ENCODE measurements around the gene TBCE.
"Not testable (repeated sequence)": the region's sequence is repeated elsewhere in the genome, so short reads cannot be mapped to it uniquely, and the experiment has no call there.

TBCE gene

DNA sequence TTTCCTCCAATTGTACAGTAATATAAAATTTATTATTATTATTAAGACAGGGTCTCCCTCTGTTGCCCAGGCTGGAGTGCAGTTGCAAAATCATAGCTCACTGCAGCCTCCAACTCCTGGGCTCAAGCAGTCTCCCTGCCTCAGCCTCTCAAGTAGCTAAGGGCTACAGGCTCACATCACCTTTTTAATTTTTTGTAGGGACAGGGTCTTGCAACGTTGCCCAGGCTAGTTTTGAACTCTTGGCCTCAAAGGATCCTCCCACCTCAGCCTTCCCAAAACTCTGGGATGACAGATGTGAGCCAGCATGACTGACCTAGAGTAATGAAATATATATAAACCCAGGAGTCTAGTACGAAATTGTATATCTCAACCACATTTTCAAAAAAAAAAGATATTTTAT lies 87.9 kb downstream of the TBCE start:
- Histone ChIP-seq H3K27ac (ENCODE audit: low read length) (no peak overlapping the region), H3K79me2 (ENCODE audit: low read length) (no peaks in the 10 kb centered on the region), H3K9me3 (replicated peaks; ENCODE audit: insufficient read depth, low read length) (no peaks in the 10 kb centered on the region), H3K9me2 (replicated peaks; ENCODE audit: insufficient read depth, low read length) (no peaks in the 10 kb centered on the region), H3K4me3 (ENCODE audit: low read length) (no peak overlapping the region), H3K27me3 (replicated peaks; ENCODE audit: insufficient read depth, low read length) (no peaks in the 10 kb centered on the region), H3K9ac (ENCODE audit: low read length) (no peak overlapping the region), H4K20me1 (ENCODE audit: insufficient read depth, low read length) (no peaks in the 10 kb centered on the region), H3K4me1 (ENCODE audit: low read length) (no peaks in the 10 kb centered on the region), H3K4me2 (ENCODE audit: low read depth, low read length) (no peak overlapping the region), H2AFZ (ENCODE audit: low read length) (no peak overlapping the region), H3K36me3 (replicated peaks; ENCODE audit: insufficient read depth, low read length) (peaks cover 10% of the 10 kb centered on the region), H3F3A (ENCODE audit: insufficient read depth, low read length) (no peaks in the 10 kb centered on the region; the same call in 1 of the 2 replicates)
- no peak for DNase-seq
- TF ChIP-seq EZH2phosphoT487 (IDR thresholded peaks at IDR 0.05; ENCODE audit: low read length): no peak
- TF ChIP-seq EZH2 (optimal IDR thresholded peaks at IDR 0.05; ENCODE audit: low read depth, low read length): no peak
- TF ChIP-seq, protein P1, sequence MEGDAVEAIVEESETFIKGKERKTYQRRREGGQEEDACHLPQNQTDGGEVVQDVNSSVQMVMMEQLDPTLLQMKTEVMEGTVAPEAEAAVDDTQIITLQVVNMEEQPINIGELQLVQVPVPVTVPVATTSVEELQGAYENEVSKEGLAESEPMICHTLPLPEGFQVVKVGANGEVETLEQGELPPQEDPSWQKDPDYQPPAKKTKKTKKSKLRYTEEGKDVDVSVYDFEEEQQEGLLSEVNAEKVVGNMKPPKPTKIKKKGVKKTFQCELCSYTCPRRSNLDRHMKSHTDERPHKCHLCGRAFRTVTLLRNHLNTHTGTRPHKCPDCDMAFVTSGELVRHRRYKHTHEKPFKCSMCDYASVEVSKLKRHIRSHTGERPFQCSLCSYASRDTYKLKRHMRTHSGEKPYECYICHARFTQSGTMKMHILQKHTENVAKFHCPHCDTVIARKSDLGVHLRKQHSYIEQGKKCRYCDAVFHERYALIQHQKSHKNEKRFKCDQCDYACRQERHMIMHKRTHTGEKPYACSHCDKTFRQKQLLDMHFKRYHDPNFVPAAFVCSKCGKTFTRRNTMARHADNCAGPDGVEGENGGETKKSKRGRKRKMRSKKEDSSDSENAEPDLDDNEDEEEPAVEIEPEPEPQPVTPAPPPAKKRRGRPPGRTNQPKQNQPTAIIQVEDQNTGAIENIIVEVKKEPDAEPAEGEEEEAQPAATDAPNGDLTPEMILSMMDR (IDR thresholded peaks at IDR 0.05; ENCODE audit: low read length): no peak

DNA sequence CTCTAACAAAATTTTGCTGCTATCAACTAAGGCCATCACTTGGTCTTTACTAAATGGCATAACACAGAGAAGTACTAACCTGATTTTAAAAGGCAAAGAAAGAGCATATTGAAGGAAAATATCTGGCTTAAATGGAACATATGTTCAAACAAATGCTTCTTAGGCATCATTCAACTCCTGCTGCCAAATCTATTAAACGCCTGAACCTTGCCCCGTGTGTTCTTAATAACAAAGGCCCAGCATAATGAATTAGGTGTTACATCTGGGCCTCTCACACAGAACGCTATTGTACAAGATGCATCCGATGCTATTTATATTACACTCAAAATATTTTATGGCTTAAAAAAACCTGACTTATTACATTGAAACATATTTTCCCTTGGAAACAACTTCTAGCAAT lies 88.6 kb downstream of the TBCE start:
- no peak for TF ChIP-seq EZH2 (optimal IDR thresholded peaks at IDR 0.05; ENCODE audit: low read depth, low read length)
- TF ChIP-seq EZH2phosphoT487 (IDR thresholded peaks at IDR 0.05; ENCODE audit: low read length): no peak
- TF ChIP-seq, protein P1 (IDR thresholded peaks at IDR 0.05; ENCODE audit: low read length): no peak
- H4K20me1 ChIP-seq (ENCODE audit: insufficient read depth, low read length): no peaks in the 10 kb centered on the region
- H3K4me2 ChIP-seq (ENCODE audit: low read depth, low read length): no peak overlapping the region
- no peaks in the 10 kb centered on the region for H3K9me2 ChIP-seq (replicated peaks; ENCODE audit: insufficient read depth, low read length)
- H3K36me3 ChIP-seq (replicated peaks; ENCODE audit: insufficient read depth, low read length): peaks cover 2% of the 10 kb centered on the region
- no peak overlapping the region for H3K4me3 ChIP-seq (ENCODE audit: low read length)
- no peak overlapping the region for H3K9ac ChIP-seq (ENCODE audit: low read length)
- H3K9me3 ChIP-seq (replicated peaks; ENCODE audit: insufficient read depth, low read length): no peaks in the 10 kb centered on the region
- no peaks in the 10 kb centered on the region; the same call in 1 of the 2 replicates for H3F3A ChIP-seq (ENCODE audit: insufficient read depth, low read length)
- no peaks in the 10 kb centered on the region for H3K27me3 ChIP-seq (replicated peaks; ENCODE audit: insufficient read depth, low read length)
- H3K79me2 ChIP-seq (ENCODE audit: low read length): no peaks in the 10 kb centered on the region
- no peak overlapping the region for H3K27ac ChIP-seq (ENCODE audit: low read length)
- H2AFZ ChIP-seq (ENCODE audit: low read length): no peak overlapping the region
- no peak for DNase-seq
- H3K4me1 ChIP-seq (ENCODE audit: low read length): no peaks in the 10 kb centered on the region

- not testable (repeated sequence) for H3K27ac ChIP-seq (ENCODE audit: low read length); H3K9ac ChIP-seq (ENCODE audit: low read length); H3K79me2 ChIP-seq (ENCODE audit: low read length); H3F3A ChIP-seq (ENCODE audit: insufficient read depth, low read length); H3K27me3 ChIP-seq (replicated peaks; ENCODE audit: insufficient read depth, low read length); H3K9me3 ChIP-seq (replicated peaks; ENCODE audit: insufficient read depth, low read length); H3K36me3 ChIP-seq (replicated peaks; ENCODE audit: insufficient read depth, low read length); H3K4me2 ChIP-seq (ENCODE audit: low read depth, low read length); H3K9me2 ChIP-seq (replicated peaks; ENCODE audit: insufficient read depth, low read length); H3K4me1 ChIP-seq (ENCODE audit: low read length); H3K4me3 ChIP-seq (ENCODE audit: low read length); H2AFZ ChIP-seq (ENCODE audit: low read length); DNase-seq; H4K20me1 ChIP-seq (ENCODE audit: insufficient read depth, low read length)
Observed at GRCh38 chr1:235457856-235458255, 90.6 kb downstream of the TBCE start.

DNA sequence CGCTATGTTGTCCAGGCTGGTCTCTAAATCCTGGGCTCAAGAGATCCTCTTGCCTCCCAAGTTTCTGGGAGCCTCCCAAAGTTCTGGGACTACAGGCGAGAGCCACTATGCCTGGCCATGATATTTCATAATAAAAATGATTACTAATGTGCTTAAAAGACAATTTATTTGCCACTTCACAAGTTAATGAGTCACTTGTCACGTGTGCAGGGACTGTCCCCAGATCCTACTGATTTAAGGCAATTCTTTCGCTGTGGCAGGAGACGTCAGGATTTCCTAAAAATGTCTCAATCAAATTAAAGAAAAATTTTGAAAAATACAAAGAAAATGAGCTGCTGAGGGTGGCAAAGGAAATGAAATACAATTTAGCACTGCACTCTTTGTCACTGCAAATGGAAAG lies 93.5 kb downstream of the TBCE start:
- H3K4me1 ChIP-seq (ENCODE audit: low read length): no peaks in the 10 kb centered on the region
- no peak overlapping the region for H3K27ac ChIP-seq (ENCODE audit: low read length)
- no peaks in the 10 kb centered on the region for H3K9me3 ChIP-seq (replicated peaks; ENCODE audit: insufficient read depth, low read length)
- H3K4me2 ChIP-seq (ENCODE audit: low read depth, low read length): no peak overlapping the region
- H3K9ac ChIP-seq (ENCODE audit: low read length): no peak overlapping the region
- no peak for TF ChIP-seq EZH2 (optimal IDR thresholded peaks at IDR 0.05; ENCODE audit: low read depth, low read length)
- no peak for TF ChIP-seq EZH2phosphoT487 (IDR thresholded peaks at IDR 0.05; ENCODE audit: low read length)
- TF ChIP-seq, protein P1 (IDR thresholded peaks at IDR 0.05; ENCODE audit: low read length): no peak
- no peaks in the 10 kb centered on the region for H3K79me2 ChIP-seq (ENCODE audit: low read length)
- H3K36me3 ChIP-seq (replicated peaks; ENCODE audit: insufficient read depth, low read length): no peaks in the 10 kb centered on the region
- no peak for DNase-seq
- no peaks in the 10 kb centered on the region; the same call in 1 of the 2 replicates for H3F3A ChIP-seq (ENCODE audit: insufficient read depth, low read length)
- H4K20me1 ChIP-seq (ENCODE audit: insufficient read depth, low read length): no peaks in the 10 kb centered on the region
- H3K4me3 ChIP-seq (ENCODE audit: low read length): no peak overlapping the region
- no peaks in the 10 kb centered on the region for H3K27me3 ChIP-seq (replicated peaks; ENCODE audit: insufficient read depth, low read length)
- no peak overlapping the region for H2AFZ ChIP-seq (ENCODE audit: low read length)
- no peaks in the 10 kb centered on the region for H3K9me2 ChIP-seq (replicated peaks; ENCODE audit: insufficient read depth, low read length)
